OCI-LY1 (cell line): Measurements from ENCODE around the gene FAM107B.
A peak's percentile ranks its signal among the peaks of the same experiment; 100 is the strongest.

Experiments
- H2AFZ ChIP-seq: fragments of 200-600 bp; sonication (generic), shearing (Covaris generic); 2 replicates; pipeline ENCODE4 v1.6.0; 2014; ENCODE audit warnings: antibody characterized with exemption, mild to moderate bottlenecking, low read length
- H3F3A ChIP-seq: fragments of 200-600 bp; sonication (generic), shearing (Covaris generic); 2 replicates; pipeline ENCODE4 v1.6.0; 2014; ENCODE audit warnings: mild to moderate bottlenecking, antibody characterized with exemption, low read length, moderate library complexity; ENCODE audit not compliant: insufficient read depth
- H3K27ac ChIP-seq: fragments of 200-600 bp; sonication (generic); 2 replicates; pipeline ENCODE4 v1.5.1; 2014; ENCODE audit warnings: low read length, mixed run types, mild to moderate bottlenecking, low read depth; ENCODE audit not compliant: poor library complexity, severe bottlenecking
- H3K27me3 ChIP-seq: fragments of 200-600 bp; sonication (generic); 2 replicates; pipeline ENCODE4 v1.6.0; 2014; ENCODE audit warnings: antibody characterized with exemption, mild to moderate bottlenecking, low read length, moderate library complexity; ENCODE audit not compliant: insufficient read depth
- H3K36me3 ChIP-seq: fragments of 200-600 bp; sonication (generic); 2 replicates; pipeline ENCODE4 v1.6.1; 2014; ENCODE audit warnings: mild to moderate bottlenecking, antibody characterized with exemption, low read length, moderate library complexity, mixed read lengths; ENCODE audit not compliant: insufficient read depth
- H3K4me1 ChIP-seq: fragments of 200-600 bp; sonication (generic); 2 replicates; pipeline ENCODE4 v1.5.1; 2014; ENCODE audit warnings: mild to moderate bottlenecking, low read length, moderate library complexity; ENCODE audit not compliant: insufficient read depth, severe bottlenecking
- H3K4me2 ChIP-seq: fragments of 200-600 bp; sonication (generic), shearing (Covaris generic); 2 replicates; pipeline ENCODE4 v1.6.1; 2014; ENCODE audit warnings: low read length
- H3K4me3 ChIP-seq: fragments of 200-600 bp; sonication (generic); 2 replicates; pipeline ENCODE4 v1.5.1; 2014; ENCODE audit warnings: low read length, low read depth, mild to moderate bottlenecking, mixed read lengths; ENCODE audit not compliant: poor library complexity, severe bottlenecking
- H3K79me2 ChIP-seq: fragments of 200-600 bp; shearing (Covaris generic); 2 replicates; pipeline ENCODE4 v1.6.1; 2016; ENCODE audit warnings: mixed run types, low read length, mixed read lengths; ENCODE audit not compliant: insufficient read depth
- H3K9ac ChIP-seq: fragments of 200-600 bp; sonication (generic), shearing (Covaris generic); 2 replicates; pipeline ENCODE4 v1.6.1; 2014; ENCODE audit warnings: mild to moderate bottlenecking, low read length, mixed read lengths
- H3K9me2 ChIP-seq: fragments of 200-600 bp; sonication (generic), shearing (Covaris generic); 2 replicates; pipeline ENCODE4 v1.6.1; 2014; ENCODE audit warnings: low read depth, mild to moderate bottlenecking, low read length, mixed read lengths
- H3K9me3 ChIP-seq: fragments of 200-600 bp; shearing (Covaris generic); 2 replicates; pipeline ENCODE4 v1.6.1; 2014; ENCODE audit warnings: low read length, mixed read lengths
- H4K20me1 ChIP-seq: fragments of 200-600 bp; sonication (generic), shearing (Covaris generic); 2 replicates; pipeline ENCODE4 v1.6.0; 2016; ENCODE audit warnings: mild to moderate bottlenecking, low read length; ENCODE audit not compliant: insufficient read depth
- CTCF ChIP-seq: fragments of 200-600 bp; sonication (generic), shearing (Covaris generic); IDR thresholded peaks from 2 replicates; pipeline ENCODE4 v1.5.1; 2017; ENCODE audit warnings: mild to moderate bottlenecking, antibody characterized with exemption, low read length, moderate library complexity, mixed read lengths
- EZH2 ChIP-seq: fragments of 200-600 bp; sonication (generic), shearing (Covaris generic); IDR thresholded peaks from 2 replicates; pipeline ENCODE4 v1.8.0; 2017; ENCODE audit warnings: borderline replicate concordance, mixed run types, mild to moderate bottlenecking, antibody characterized with exemption, low read length, moderate library complexity, mixed read lengths

The FAM107B gene

DNA sequence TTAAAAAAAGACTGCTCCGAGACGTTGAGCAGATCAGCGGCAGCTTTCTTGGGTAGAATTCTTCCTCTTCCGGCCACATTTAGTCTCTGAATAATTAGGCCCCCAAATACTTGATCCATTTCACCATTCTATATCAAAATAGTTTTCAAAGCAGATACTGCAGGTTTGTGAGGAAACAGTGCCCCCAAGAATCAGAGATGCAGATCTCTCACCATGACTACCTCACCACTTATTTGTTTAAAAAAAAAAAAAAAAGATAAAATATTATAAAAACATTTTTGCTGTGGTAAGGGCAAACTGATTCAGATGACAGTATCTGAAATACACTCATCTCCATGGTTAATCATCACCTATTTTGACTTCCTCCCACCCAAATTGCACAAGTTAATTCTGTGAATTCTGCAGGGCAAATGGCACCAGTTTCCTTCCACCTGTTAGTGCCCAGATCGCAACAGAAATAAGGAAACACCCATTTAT lies 210.4 kb downstream of the FAM107B start:
- Histone ChIP-seq H3K27me3 (no peaks in the 10 kb centered on the region), H3K36me3 (peaks cover 45% of the 10 kb centered on the region), H3F3A (no peaks in the 10 kb centered on the region), H3K9ac (peak overlapping the region; percentile 34), H3K4me2 (peak overlapping the region; percentile 77), H3K27ac (peak overlapping the region; percentile 80), H3K9me3 (no peaks in the 10 kb centered on the region), H3K79me2 (peaks cover 96% of the 10 kb centered on the region), H3K4me1 (peaks cover 78% of the 10 kb centered on the region), H2AFZ (no peak overlapping the region), H3K4me3 (peak overlapping the region; percentile 32), H3K9me2 (no peaks in the 10 kb centered on the region), H4K20me1 (peaks cover 2% of the 10 kb centered on the region; the same call in 1 of the 2 replicates)
- TF ChIP-seq EZH2: no peak
- no peak for TF ChIP-seq CTCF

GRCh38 chr10:14563359-14563940 lies 211.2 kb downstream of the FAM107B start:
- Histone ChIP-seq H3K27me3 (no peaks in the 10 kb centered on the region), H3K9ac (peak overlapping the region; percentile 34), H3K9me3 (no peaks in the 10 kb centered on the region), H3K27ac (peak overlapping the region; percentile 80), H4K20me1 (no peaks in the 10 kb centered on the region), H3K79me2 (peaks cover 96% of the 10 kb centered on the region), H2AFZ (no peak overlapping the region), H3K36me3 (peaks cover 36% of the 10 kb centered on the region), H3K4me1 (peaks cover 82% of the 10 kb centered on the region), H3F3A (no peaks in the 10 kb centered on the region), H3K4me3 (peak overlapping the region; percentile 32), H3K4me2 (peak overlapping the region; percentile 77), H3K9me2 (no peaks in the 10 kb centered on the region)
- TF ChIP-seq EZH2: no peak
- TF ChIP-seq CTCF: no peak

DNA sequence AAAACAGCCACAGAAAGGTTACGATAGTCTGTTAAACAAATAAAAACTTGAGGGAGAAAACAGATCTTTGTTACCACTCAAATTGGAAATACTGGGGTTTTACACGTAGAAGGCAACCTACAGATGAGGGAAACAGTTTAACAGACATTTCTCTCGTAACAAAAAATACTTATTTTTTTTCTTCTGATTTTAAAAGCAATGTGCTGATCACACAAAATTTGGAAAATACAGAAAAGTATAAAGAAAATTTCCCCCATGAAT lies 211.7 kb downstream of the FAM107B start:
- peak overlapping the region; percentile 80 for H3K27ac ChIP-seq
- H4K20me1 ChIP-seq: no peaks in the 10 kb centered on the region
- H3K4me2 ChIP-seq: peak overlapping the region; percentile 77
- peak overlapping the region; percentile 34; the same call in 1 of the 2 replicates for H3K9ac ChIP-seq
- H2AFZ ChIP-seq: no peak overlapping the region
- no peaks in the 10 kb centered on the region for H3K27me3 ChIP-seq
- no peak for TF ChIP-seq EZH2
- no peak for TF ChIP-seq CTCF
- peak overlapping the region; percentile 29 for H3K4me3 ChIP-seq
- H3K9me3 ChIP-seq: no peaks in the 10 kb centered on the region
- H3K4me1 ChIP-seq: peaks cover 87% of the 10 kb centered on the region
- peaks cover 96% of the 10 kb centered on the region for H3K79me2 ChIP-seq
- H3K36me3 ChIP-seq: peaks cover 32% of the 10 kb centered on the region
- H3F3A ChIP-seq: no peaks in the 10 kb centered on the region
- H3K9me2 ChIP-seq: no peaks in the 10 kb centered on the region
